Activated CD4-positive, alpha-beta memory T cell treated with anti-CD3 and anti-CD28 coated beads for 36 hours (primary cell): Measurements from ENCODE around the gene TOMM40L. TPM values are rescaled to one million over a fixed set of nuclear protein-coding genes. Genes with fewer than 3 reads are reported as not detected.
A peak's percentile ranks its signal among the peaks of the same experiment; 100 is the strongest.
"Not testable (repeated sequence)": the region's sequence is repeated elsewhere in the genome, so short reads cannot be mapped to it uniquely, and the experiment has no call there.

Experiments used
- CTCF ChIA-PET: fragments of 350-600 bp; sonication (Branson Sonifier 250); formaldehyde crosslinking; loops from one replicate; lab custom pipeline; 2021; ENCODE audit warnings: antibody characterized with exemption, inconsistent platforms; lab: Charles Lee
- POLR2A ChIA-PET: fragments of 350-600 bp; sonication (Branson Sonifier 250); formaldehyde crosslinking; loops from one replicate; lab custom pipeline; 2021; ENCODE audit warnings: antibody characterized with exemption; lab: Charles Lee
- DNase-seq: peaks from one replicate; pipeline ENCODE4 v3.0.0-alpha.2; 2020
- H3K27ac Mint-ChIP-seq: one replicate; pipeline ENCODE4 v1.8.0; 2021; ENCODE audit warnings: mixed read lengths
- H3K27me3 Mint-ChIP-seq: one replicate; pipeline ENCODE4 v1.8.0; 2021; ENCODE audit warnings: mixed read lengths
- H3K36me3 Mint-ChIP-seq: one replicate; pipeline ENCODE4 v1.8.0; 2021; ENCODE audit warnings: mixed read lengths
- H3K4me1 Mint-ChIP-seq: one replicate; pipeline ENCODE4 v1.8.0; 2021; ENCODE audit warnings: low read depth, mixed read lengths
- H3K4me3 Mint-ChIP-seq: one replicate; pipeline ENCODE4 v1.8.0; 2021; ENCODE audit warnings: mild to moderate bottlenecking, mixed read lengths
- H3K9me3 Mint-ChIP-seq: one replicate; pipeline ENCODE4 v1.8.0; 2021; ENCODE audit warnings: mixed read lengths
- intact Hi-C: fragments of 100-400 bp; cut with micrococcal nuclease; formaldehyde crosslinking; loops from one replicate; pipeline ENCODE4 v1.15.1; 2023
- total RNA-seq, 2 experiments: library from RNA; stranded (reverse); gene quantifications; one replicate each; pipeline ENCODE4 v1.2.3, GENCODE V29; 2021

Gene TOMM40L
- total RNA-seq, 2 experiments from 2014 or later: 14.8 to 15.4 TPM

DNA sequence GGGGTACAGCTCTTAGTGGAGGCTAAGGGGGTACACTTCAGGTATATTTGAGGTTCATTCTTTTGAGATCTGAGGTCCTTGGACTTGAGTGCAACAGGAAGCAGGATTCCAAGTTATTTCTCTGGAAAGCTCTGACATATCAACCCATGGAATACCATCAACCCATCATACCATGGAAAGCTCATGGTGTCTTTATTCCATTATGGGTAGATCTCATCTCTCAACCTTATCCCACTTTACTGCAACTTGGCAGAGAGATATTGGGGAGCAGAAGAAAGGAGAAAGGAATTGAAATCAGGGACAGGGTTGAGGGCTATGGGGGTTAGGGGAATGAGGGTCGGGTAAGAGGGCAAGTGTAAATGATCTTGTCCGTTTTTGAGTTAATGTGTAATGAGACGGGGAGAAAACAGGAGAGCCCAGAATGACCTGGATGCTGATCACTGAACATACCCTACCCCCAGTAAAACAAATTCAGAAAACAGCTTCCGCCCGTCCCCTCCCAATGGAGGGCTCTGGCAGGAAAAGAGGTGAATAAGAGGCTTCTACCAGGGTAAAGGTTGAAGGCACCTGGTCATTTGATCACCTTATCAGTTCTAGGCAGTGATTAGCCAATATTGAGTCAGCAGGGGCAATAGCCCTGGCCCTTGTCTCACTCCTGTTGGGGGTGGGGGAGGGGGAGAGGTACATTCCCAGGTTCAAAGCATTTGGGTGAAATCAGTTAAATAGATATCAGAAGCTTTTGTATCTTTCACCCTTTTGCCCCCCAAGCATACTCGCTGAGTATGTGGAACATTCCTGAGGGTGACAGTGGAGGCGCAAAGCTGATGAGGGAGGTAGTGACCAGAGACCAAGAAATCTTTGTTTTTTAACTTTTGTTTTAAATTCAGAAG, 1.8 kb upstream of the TOMM40L start:
- Mint-ChIP-seq H3K9me3 (no peaks in the 10 kb centered on the region), H3K36me3 (peaks cover 14% of the 10 kb centered on the region), H3K27ac (no peak overlapping the region), H3K4me1 (peaks cover 26% of the 10 kb centered on the region), H3K27me3 (no peaks in the 10 kb centered on the region), H3K4me3 (no peak overlapping the region)
- no peak for DNase-seq
- intact Hi-C loops: no loop called here
- POLR2A ChIA-PET: interaction anchor here (0.7 kb wide), 1 partner anchor 22 kb away, joined by 3 read pairs; the partner anchor contains the start of gene NDUFS2
- CTCF ChIA-PET: interaction anchor here (0.5 to 11.6 kb wide), 9 partner anchors 7 to 158 kb away, joined by 3 to 213 read pairs (median 69); partner anchors contain the start of gene NDUFS2

DNA sequence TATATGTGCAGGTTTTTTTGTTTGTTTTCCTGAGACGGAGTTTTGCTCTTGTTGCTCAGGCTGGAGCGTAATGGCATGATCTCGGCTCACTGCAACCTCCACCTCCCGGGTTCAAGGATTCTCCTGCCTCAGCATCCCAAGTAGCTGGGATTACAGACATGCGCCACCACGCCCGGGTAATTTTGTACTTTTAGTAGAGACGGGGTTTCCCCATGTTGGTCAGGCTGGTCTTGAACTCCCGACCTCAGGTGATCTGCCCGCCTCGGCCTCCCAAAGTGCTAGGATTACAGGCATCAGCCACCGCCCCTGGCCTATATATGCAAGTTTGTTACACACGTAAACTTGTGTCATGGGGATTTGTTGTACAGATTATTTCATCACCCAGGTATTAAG, 1.2 kb upstream of the TOMM40L start:
- intact Hi-C loops: loop anchor here (1.0 kb wide), 7 partner anchors 14 to 90 kb away; partner anchors contain the start of genes NDUFS2, PPOX and SDHC
- H3K9me3 Mint-ChIP-seq, DNase-seq, H3K27me3 Mint-ChIP-seq, H3K4me3 Mint-ChIP-seq: not testable (repeated sequence)
- CTCF ChIA-PET: interaction anchor here (1.3 to 11.6 kb wide), 13 partner anchors 8 to 216 kb away, joined by 4 to 213 read pairs (median 17); partner anchors contain the start of genes ADAMTS4 and NDUFS2
- peak overlapping the region; percentile 86 for H3K27ac Mint-ChIP-seq
- H3K36me3 Mint-ChIP-seq: peaks cover 14% of the 10 kb centered on the region
- POLR2A ChIA-PET: interaction anchor here (1.7 to 2.3 kb wide), 2 partner anchors 14 to 22 kb away, joined by 6 to 20 read pairs; partner anchors contain the start of gene NDUFS2
- H3K4me1 Mint-ChIP-seq: peaks cover 23% of the 10 kb centered on the region

DNA sequence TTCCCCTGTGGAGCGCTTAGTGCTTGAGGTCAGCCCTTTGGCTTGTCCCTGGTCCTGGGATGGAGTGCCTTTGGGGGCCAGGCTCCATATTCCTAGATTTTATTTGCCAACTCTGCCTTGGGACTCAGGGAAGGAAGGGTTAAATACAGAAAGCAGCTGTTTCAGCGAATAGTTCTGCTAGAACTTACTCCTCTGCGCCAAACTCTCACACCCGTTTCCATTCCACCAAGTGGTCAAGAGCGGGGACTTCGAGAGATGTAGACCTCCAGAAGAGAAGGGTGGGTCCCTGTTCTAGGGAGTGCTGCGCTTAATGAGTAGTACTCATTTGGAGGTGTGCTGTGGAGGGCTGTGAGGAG, 704 bp upstream of the TOMM40L start:
- H3K9me3 Mint-ChIP-seq: no peaks in the 10 kb centered on the region
- intact Hi-C loops: loop anchor here (1.0 kb wide), 7 partner anchors 15 to 89 kb away; partner anchors contain the start of genes NDUFS2, PPOX and SDHC
- peak overlapping the region; percentile 86 for H3K27ac Mint-ChIP-seq
- CTCF ChIA-PET: interaction anchor here (0.5 to 11.6 kb wide), 29 partner anchors 8 to 215 kb away, joined by 3 to 213 read pairs (median 14); partner anchors contain the start of genes ADAMTS4, B4GALT3, CFAP126 and DEDD
- no peak overlapping the region for H3K4me3 Mint-ChIP-seq
- H3K36me3 Mint-ChIP-seq: peaks cover 14% of the 10 kb centered on the region
- no peak for DNase-seq
- POLR2A ChIA-PET: interaction anchor here (0.5 to 2.3 kb wide), 17 partner anchors 11 to 175 kb away, joined by 3 to 20 read pairs (median 4); partner anchors contain the start of genes NDUFS2, NIT1, PFDN2 and PPOX
- H3K27me3 Mint-ChIP-seq: no peaks in the 10 kb centered on the region
- H3K4me1 Mint-ChIP-seq: peaks cover 23% of the 10 kb centered on the region

DNA sequence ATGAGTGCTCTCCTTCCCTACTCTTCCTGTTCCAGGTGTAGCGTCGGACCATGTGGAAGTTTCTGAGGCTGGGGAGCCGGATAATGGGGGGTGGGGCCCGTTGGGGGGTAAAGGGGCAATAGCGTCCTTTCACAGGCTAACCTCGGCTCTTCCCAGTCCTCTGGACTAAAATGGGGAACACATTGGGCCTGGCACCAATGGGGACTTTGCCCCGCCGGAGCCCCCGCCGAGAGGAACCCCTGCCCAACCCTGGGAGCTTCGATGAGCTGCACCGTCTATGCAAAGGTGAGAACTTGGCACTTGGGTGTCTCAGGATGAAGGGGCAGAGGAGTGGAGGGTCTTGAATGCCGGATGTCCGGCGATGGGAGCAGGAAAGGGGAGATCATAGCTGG, 456 bp downstream of the TOMM40L start:
- Mint-ChIP-seq H3K4me1 (peaks cover 23% of the 10 kb centered on the region), H3K9me3 (no peaks in the 10 kb centered on the region), H3K27ac (peak overlapping the region; percentile 86), H3K27me3 (no peaks in the 10 kb centered on the region), H3K36me3 (peaks cover 14% of the 10 kb centered on the region), H3K4me3 (peak overlapping the region; percentile 100)
- intact Hi-C loops: no loop called here
- ChIA-PET POLR2A (interaction anchor here (0.8 to 2.3 kb wide), 10 partner anchors 15 to 174 kb away, joined by 3 to 20 read pairs (median 4); partner anchors contain the start of genes NDUFS2, NIT1, PFDN2 and PPOX), CTCF (interaction anchor here (0.6 to 11.6 kb wide), 36 partner anchors 8 to 179 kb away, joined by 3 to 213 read pairs (median 9); partner anchors contain the start of genes ADAMTS4, ARHGAP30, B4GALT3 and CFAP126)
- DNase-seq: peak; percentile 19

DNA sequence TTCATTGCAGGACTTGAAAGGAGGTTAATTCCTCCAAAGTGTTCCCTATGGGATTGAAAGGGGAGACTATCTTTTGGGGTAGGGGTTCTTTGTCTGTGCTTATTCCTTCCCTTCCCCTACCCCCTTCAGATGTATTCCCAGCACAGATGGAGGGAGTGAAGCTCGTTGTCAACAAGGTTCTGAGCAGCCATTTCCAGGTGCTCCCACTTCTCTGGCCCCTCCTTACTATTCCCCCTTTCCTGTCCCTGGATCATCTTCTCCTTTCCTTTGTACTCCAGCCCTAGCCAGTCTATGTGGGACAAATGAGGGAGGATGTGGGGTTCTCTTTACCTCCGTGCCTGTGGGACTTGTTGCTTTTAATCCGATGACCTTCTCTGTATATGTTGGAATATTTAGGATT, 899 bp downstream of the TOMM40L start:
- peaks cover 14% of the 10 kb centered on the region for H3K36me3 Mint-ChIP-seq
- intact Hi-C loops: loop anchor here (1.0 kb wide), 3 partner anchors 65 to 160 kb away; no protein-coding TSS in a partner anchor
- peak overlapping the region; percentile 100 for H3K4me3 Mint-ChIP-seq
- H3K27ac Mint-ChIP-seq: peak overlapping the region; percentile 67
- DNase-seq: no peak
- ChIA-PET CTCF (interaction anchor here (0.6 to 11.6 kb wide), 26 partner anchors 9 to 162 kb away, joined by 3 to 213 read pairs (median 11); partner anchors contain the start of genes ADAMTS4, ARHGAP30, B4GALT3 and CFAP126), POLR2A (interaction anchor here (1.3 to 2.3 kb wide), 2 partner anchors 24 to 79 kb away, joined by 3 to 20 read pairs; partner anchors contain the start of gene NDUFS2)
- H3K27me3 Mint-ChIP-seq: no peaks in the 10 kb centered on the region
- no peaks in the 10 kb centered on the region for H3K9me3 Mint-ChIP-seq
- peaks cover 23% of the 10 kb centered on the region for H3K4me1 Mint-ChIP-seq

DNA sequence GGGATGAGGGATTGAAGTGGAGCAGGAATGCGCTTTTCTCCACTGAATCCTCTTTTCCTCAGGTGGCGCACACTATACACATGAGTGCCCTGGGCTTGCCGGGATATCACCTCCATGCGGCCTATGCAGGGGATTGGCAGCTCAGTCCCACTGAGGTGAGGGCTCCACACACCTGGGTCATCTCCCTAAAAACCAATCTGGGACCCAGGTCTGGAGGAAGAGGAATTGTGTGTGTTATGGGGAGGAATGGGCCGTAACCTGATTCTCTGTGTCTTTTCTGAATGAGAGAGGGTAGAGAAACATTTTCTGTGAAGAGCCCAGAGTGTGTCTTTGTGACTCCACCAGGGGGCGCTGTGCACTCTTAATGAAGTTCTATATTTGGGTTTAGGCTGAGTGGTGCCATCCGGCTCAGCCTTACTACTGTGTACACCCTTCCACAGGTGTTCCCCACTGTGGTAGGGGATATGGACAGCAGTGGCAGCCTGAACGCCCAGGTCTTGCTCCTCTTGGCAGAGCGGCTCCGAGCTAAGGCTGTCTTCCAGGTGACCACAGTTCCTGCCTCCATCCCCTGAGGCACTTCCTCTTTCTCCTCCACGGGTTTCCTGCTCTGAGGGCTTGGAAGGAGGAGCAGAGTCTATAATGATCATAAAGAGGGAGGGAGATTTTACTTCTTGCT, 1.5 kb downstream of the TOMM40L start:
- Mint-ChIP-seq H3K36me3 (peaks cover 14% of the 10 kb centered on the region), H3K27me3 (no peaks in the 10 kb centered on the region), H3K27ac (peak overlapping the region; percentile 67), H3K4me1 (peaks cover 23% of the 10 kb centered on the region), H3K9me3 (no peaks in the 10 kb centered on the region), H3K4me3 (peak overlapping the region; percentile 100)
- CTCF ChIA-PET: interaction anchor here (0.6 to 11.6 kb wide), 27 partner anchors 9 to 162 kb away, joined by 3 to 213 read pairs (median 9); partner anchors contain the start of genes ADAMTS4, ARHGAP30, B4GALT3 and CFAP126
- intact Hi-C loops: loop anchor here (1.0 kb wide), 3 partner anchors 64 to 159 kb away; no protein-coding TSS in a partner anchor
- peak; percentile 91 for DNase-seq
- POLR2A ChIA-PET: no interaction called here

DNA sequence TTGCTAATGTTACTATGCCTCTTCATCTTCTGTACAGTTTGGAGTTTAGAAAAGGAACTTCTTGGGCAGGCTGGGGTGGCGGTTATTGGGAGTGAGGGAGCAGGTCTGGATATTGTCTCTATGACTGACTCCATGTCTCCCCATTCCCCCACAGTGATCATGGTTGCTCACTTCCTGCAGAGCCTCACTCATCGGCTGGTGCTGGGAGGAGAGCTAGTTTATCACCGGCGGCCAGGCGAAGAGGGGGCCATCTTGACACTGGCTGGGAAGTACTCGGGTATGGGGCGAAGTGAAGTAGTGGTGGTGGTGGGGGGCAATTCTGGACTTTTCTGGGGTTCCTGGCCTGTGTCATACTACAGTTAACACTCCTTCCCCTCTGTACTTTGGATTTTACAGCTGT, 2.2 kb downstream of the TOMM40L start:
- DNase-seq: no peak
- peak overlapping the region; percentile 2 for H3K4me3 Mint-ChIP-seq
- H3K27ac Mint-ChIP-seq: peak overlapping the region; percentile 67
- peaks cover 23% of the 10 kb centered on the region for H3K4me1 Mint-ChIP-seq
- peaks cover 14% of the 10 kb centered on the region for H3K36me3 Mint-ChIP-seq
- H3K27me3 Mint-ChIP-seq: no peaks in the 10 kb centered on the region
- intact Hi-C loops: no loop called here
- POLR2A ChIA-PET: no interaction called here
- H3K9me3 Mint-ChIP-seq: no peaks in the 10 kb centered on the region
- CTCF ChIA-PET: interaction anchor here (0.6 to 11.6 kb wide), 11 partner anchors 10 to 161 kb away, joined by 3 to 213 read pairs (median 8); partner anchors contain the start of genes ADAMTS4, CFAP126 and NDUFS2

DNA sequence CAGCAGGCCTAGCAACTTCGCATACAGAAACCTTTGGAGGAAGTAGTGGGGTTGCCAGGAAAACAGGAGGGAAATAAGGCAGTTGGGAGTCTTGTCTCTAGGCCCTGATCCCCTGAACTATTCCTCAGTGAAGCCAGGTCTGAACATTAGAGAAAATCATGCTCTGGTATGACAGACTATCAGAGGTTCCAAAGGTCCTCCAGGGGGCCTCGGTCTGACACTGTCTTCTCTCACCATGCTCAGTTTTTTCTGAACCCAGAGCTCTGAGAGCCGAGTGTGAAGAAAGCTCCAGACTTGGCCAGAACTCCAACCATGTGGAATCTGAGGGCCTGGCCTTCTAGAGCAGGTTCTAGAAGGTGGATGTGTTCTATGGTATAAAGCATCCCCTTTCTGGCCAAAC, 4.0 kb downstream of the TOMM40L start:
- Mint-ChIP-seq H3K27me3 (no peaks in the 10 kb centered on the region), H3K9me3 (no peaks in the 10 kb centered on the region), H3K36me3 (peaks cover 14% of the 10 kb centered on the region), H3K4me3 (no peak overlapping the region), H3K27ac (no peak overlapping the region), H3K4me1 (peaks cover 23% of the 10 kb centered on the region)
- ChIA-PET CTCF (interaction anchor here (0.7 to 11.6 kb wide), 9 partner anchors 13 to 152 kb away, joined by 3 to 213 read pairs (median 5); partner anchors contain the start of gene NDUFS2), POLR2A (no interaction called here)
- intact Hi-C loops: no loop called here
- no peak for DNase-seq

DNA sequence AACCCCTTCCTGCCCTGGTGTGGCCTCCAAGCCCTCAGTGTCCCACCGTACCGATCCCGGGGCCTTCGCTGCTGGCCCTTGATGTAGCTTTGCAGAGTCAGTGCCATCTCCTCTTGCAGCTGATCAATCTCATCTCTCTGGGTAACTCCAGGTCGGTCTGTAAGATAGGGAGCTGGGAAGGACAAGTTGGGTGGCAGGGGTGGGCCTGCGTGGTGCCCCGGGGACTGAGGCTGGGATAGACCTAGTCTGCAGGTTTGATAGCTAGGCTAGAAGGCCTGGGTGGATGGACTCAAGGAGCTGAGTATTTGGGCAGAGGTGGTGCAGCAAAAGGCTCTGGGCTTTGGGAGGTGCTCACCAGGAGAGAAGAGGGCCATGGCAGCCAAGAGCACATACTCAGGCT, 4.9 kb downstream of the TOMM40L start:
- Mint-ChIP-seq H3K27ac (no peak overlapping the region), H3K4me3 (no peak overlapping the region), H3K4me1 (peaks cover 17% of the 10 kb centered on the region), H3K9me3 (no peaks in the 10 kb centered on the region), H3K27me3 (no peaks in the 10 kb centered on the region), H3K36me3 (peaks cover 14% of the 10 kb centered on the region)
- POLR2A ChIA-PET: interaction anchor here (0.6 kb wide), 1 partner anchor 75 kb away, joined by 3 read pairs; no protein-coding TSS in a partner anchor
- CTCF ChIA-PET: interaction anchor here (0.7 to 11.6 kb wide), 9 partner anchors 13 to 152 kb away, joined by 3 to 213 read pairs (median 5); partner anchors contain the start of gene NDUFS2
- intact Hi-C loops: no loop called here
- no peak for DNase-seq

DNA sequence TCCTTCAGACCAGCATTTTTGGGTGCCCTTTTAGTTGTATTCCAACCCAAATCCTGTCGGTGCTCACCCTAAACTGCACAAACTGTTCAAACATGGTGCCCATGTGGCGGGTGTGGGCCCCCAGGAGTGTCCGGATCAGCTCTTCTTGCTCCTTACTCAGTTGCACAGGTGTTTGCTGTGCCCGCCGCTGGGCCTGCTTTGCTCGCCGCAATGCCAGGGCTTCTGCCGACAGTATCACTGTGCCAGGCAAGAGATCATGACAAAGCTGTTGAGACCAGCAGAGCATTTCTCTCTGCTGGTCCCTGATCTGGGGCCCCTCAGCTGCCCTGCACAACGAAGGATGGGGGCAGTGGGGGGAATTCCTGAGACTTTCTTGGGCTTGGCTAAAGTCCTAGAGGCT, 7.2 kb downstream of the TOMM40L start:
- intact Hi-C loops: no loop called here
- CTCF ChIA-PET: interaction anchor here (1.0 to 11.6 kb wide), 4 partner anchors 22 to 149 kb away, joined by 3 to 213 read pairs (median 49); no protein-coding TSS in a partner anchor
- Mint-ChIP-seq H3K4me3 (no peak overlapping the region), H3K9me3 (no peaks in the 10 kb centered on the region), H3K36me3 (peaks cover 6% of the 10 kb centered on the region), H3K4me1 (no peaks in the 10 kb centered on the region), H3K27me3 (no peaks in the 10 kb centered on the region), H3K27ac (no peak overlapping the region)
- POLR2A ChIA-PET: interaction anchor here (0.7 kb wide), 1 partner anchor 493 kb away, joined by 3 read pairs; no protein-coding TSS in a partner anchor
- no peak for DNase-seq
